G401 (cell line): ENCODE measurements around the gene PCDHB4. TPM values are rescaled to one million over a fixed set of nuclear protein-coding genes. Genes with fewer than 3 reads are reported as not detected.
"Not testable (repeated sequence)": the region's sequence is repeated elsewhere in the genome, so short reads cannot be mapped to it uniquely, and the experiment has no call there.

Experiments used
- DNase-seq: peaks from one replicate; pipeline ENCODE4 v3.0.0-alpha.2; 2015; ENCODE audit warnings: low spot score
- in situ Hi-C: cut with HindIII; loops from 2 replicates; pipeline ENCODE4 v1.10.0; 2016; ENCODE audit warnings: low sequenced_read_pairs, mixed read lengths
- total RNA-seq: library from RNA; depleted of rRNA; stranded (reverse); fragments of >200 nt; shearing (Covaris generic); gene quantifications from 2 replicates; pipeline ENCODE4 v1.2.3, GENCODE V29; 2014; rRNA removed

The PCDHB4 gene
- total RNA-seq, 1 experiment from 2014 or later = not detected

- DNase-seq = no peak
- in situ Hi-C loops = no loop called here
These were observed 14.2 kb downstream of the PCDHB4 start for GRCh38 chr5:141135718-141136266.

GRCh38 chr5:141137346-141137745, 15.7 kb downstream of the PCDHB4 start:
- in situ Hi-C loops, DNase-seq: not testable (repeated sequence)

DNA sequence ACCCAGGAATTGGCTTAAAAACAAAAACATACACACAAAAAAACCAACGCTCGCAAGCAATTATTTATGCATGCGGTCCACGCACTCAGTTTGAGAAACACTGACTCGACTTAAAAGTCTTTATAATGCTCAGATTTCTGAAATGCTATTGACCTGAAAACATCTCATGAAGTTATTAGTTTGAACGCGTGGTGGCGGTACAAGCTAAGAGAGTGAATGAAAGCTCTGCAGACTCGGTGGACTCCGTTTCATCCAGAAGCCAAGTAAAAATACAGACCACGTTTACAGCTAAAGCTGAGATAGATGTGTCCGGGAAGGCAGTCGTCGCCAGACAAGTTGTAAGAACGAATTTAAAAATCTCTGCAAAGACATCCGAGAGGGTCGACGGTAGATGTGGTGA, 28.2 kb downstream of the PCDHB4 start, which contains the start of gene PCDHB6:
Gene PCDHB6, plus strand, starts transcription at position 246 of the 400 bp plus-strand sequence. CDS start 201 bp downstream, outside the sequence.
- DNase-seq = peak; percentile 39
- in situ Hi-C loops = no loop called here

- in situ Hi-C loops = no loop called here
- no peak for DNase-seq
These were observed 28.8 kb downstream of the PCDHB4 start for GRCh38 chr5:141150224-141150992.

GRCh38 chr5:141150993-141151325, 29.3 kb downstream of the PCDHB4 start:
- in situ Hi-C loops = no loop called here

GRCh38 chr5:141151632-141152031, 30.0 kb downstream of the PCDHB4 start:
- in situ Hi-C loops, DNase-seq: not testable (repeated sequence)

More at GRCh38 chr5:141150993-141151325, 29.3 kb downstream of the PCDHB4 start:
- no peak for DNase-seq

- DNase-seq, in situ Hi-C loops: not testable (repeated sequence)
These were observed 30.5 kb downstream of the PCDHB4 start for GRCh38 chr5:141152096-141152495.

- DNase-seq = no peak
- in situ Hi-C loops = no loop called here
These were observed 34.1 kb downstream of the PCDHB4 start for GRCh38 chr5:141155540-141156374.

DNA sequence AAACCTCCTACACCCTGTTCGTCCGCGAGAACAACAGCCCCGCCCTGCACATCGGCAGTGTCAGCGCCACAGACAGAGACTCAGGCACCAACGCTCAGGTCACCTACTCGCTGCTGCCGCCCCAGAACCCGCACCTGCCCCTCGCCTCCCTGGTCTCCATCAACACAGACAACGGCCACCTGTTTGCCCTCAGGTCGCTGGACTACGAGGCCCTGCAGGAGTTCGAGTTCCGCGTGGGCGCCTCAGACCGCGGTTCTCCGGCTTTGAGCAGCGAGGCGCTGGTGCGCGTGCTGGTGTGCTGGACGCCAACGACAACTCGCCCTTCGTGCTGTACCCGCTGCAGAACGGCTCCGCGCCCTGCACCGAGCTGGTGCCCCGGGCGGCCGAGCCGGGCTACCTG, 35.7 kb downstream of the PCDHB4 start:
- DNase-seq, in situ Hi-C loops: not testable (repeated sequence)

- in situ Hi-C loops, DNase-seq: not testable (repeated sequence)
These were observed 36.3 kb downstream of the PCDHB4 start for GRCh38 chr5:141157901-141158300.

DNA sequence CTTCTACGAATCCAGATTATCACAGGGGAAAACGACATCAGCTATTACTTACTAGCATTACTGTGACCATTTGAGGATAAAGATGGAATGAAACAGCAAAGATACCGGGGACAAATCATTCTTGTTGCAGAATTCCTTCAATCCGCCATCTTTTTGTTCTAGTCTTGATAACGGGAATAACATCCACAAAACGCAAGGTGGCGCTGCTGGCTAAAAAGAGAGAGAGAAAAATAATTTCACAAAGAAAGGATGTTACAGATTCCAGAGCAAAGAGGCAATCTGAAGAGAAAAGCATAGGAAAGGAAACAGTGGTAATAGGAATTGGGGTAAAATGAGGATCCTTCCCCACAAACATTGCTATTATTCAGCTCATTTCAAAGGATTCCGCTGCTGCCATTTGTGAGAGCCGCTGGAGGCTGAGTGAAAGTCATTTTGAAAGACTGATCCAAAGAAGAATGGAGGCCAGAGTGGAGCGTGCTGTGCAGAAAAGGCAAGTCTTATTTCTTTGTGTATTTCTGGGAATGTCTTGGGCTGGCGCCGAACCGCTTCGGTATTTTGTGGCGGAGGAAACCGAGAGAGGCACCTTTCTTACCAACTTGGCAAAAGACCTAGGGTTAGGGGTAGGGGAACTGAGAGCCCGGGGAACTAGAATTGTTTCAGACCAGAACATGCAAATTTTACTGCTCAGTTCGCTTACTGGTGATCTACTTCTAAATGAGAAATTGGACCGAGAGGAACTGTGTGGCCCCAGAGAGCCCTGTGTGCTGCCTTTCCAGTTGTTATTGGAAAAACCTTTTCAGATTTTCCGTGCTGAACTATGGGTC, 51.0 kb downstream of the PCDHB4 start, which contains the start of gene PCDHB7:
Gene PCDHB7, plus strand, starts transcription at position 264 of the 824 bp plus-strand sequence. Its CDS starts 192 bp downstream, at position 456.
- in situ Hi-C loops = no loop called here
- DNase-seq = peak; percentile 30

DNA sequence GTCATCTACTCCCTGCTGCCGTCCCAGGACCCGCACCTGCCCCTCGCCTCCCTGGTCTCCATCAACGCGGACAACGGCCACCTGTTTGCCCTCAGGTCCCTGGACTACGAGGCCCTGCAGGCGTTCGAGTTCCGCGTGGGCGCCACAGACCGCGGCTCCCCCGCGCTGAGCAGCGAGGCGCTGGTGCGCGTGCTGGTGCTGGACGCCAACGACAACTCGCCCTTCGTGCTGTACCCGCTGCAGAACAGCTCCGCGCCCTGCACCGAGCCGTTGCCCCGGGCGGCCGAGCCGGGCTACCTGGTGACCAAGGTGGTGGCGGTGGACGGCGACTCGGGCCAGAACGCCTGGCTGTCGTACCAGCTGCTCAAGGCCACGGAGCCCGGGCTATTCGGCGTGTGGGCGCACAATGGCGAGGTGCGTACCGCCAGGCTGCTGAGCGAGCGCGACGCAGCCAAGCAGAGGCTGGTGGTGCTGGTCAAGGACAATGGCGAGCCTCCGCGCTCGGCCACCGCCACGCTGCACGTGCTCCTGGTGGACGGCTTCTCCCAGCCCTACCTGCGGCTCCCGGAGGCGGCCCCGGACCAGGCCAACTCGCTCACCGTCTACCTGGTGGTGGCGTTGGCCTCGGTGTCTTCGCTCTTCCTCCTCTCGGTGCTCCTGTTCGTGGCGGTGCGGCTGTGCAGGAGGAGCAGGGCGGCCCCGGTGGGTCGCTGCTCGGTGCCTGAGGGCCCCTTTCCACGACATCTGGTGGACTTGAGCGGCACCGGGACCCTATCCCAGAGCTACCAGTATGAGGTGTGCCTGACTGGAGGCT, 52.9 kb downstream of the PCDHB4 start:
- in situ Hi-C loops = loop anchor here (25.0 kb wide), 1 partner anchor 388 kb away; no protein-coding TSS in a partner anchor
- not testable (repeated sequence) for DNase-seq

Other genes starting within 250 kb of the PCDHB4 start
- 3.0 and 8.2 TPM in 2 replicates for gene PCDHA12, start 246.5 kb upstream of the PCDHB4 start, total RNA-seq
- gene PCDHA13, start 239.7 kb upstream of the PCDHB4 start, total RNA-seq = 0.54 and 0.86 TPM in 2 replicates
- 6.5 and 9.5 TPM in 2 replicates for gene PCDHAC1, start 195.5 kb upstream of the PCDHB4 start, total RNA-seq
- gene PCDHAC2, start 155.3 kb upstream of the PCDHB4 start, total RNA-seq = 7.8 and 8.0 TPM in 2 replicates
- gene PCDHB1, start 70.4 kb upstream of the PCDHB4 start, total RNA-seq = not detected in 2 replicates
- 11.6 and 17.6 TPM in 2 replicates for gene PCDHB2, start 27.2 kb upstream of the PCDHB4 start, total RNA-seq
- gene PCDHB3, start 21.3 kb upstream of the PCDHB4 start, total RNA-seq = 0.92 and 2.4 TPM in 2 replicates
- not detected in 2 replicates for gene PCDHB5, start 13.4 kb downstream of the PCDHB4 start, total RNA-seq
- not detected in 2 replicates for gene PCDHB6, start 28.2 kb downstream of the PCDHB4 start, total RNA-seq
- not detected in 2 replicates for gene PCDHB7, start 50.8 kb downstream of the PCDHB4 start, total RNA-seq
- 0.10 TPM in 1 of 2 replicates, not detected in the other for gene PCDHB8, start 56.0 kb downstream of the PCDHB4 start, total RNA-seq
- gene PCDHB16, start 60.6 kb downstream of the PCDHB4 start, total RNA-seq = 0.25 and 1.3 TPM in 2 replicates
- 0.18 and 7.3 TPM in 2 replicates for gene PCDHB9, start 65.3 kb downstream of the PCDHB4 start, total RNA-seq
- gene PCDHB10, start 70.5 kb downstream of the PCDHB4 start, total RNA-seq = 0.44 TPM in 1 of 2 replicates, not detected in the other
- 0.10 and 1.4 TPM in 2 replicates for gene PCDHB11, start 77.8 kb downstream of the PCDHB4 start, total RNA-seq
- gene PCDHB12, start 86.9 kb downstream of the PCDHB4 start, total RNA-seq = not detected in 2 replicates
- gene PCDHB13, start 92.1 kb downstream of the PCDHB4 start, total RNA-seq = not detected in 2 replicates
- 0.27 and 0.55 TPM in 2 replicates for gene PCDHB14, start 101.5 kb downstream of the PCDHB4 start, total RNA-seq
- gene PCDHB15, start 123.6 kb downstream of the PCDHB4 start, total RNA-seq = not detected in 2 replicates
- gene SLC25A2, start 182.2 kb downstream of the PCDHB4 start, total RNA-seq = not detected in 2 replicates
- 131 and 164 TPM in 2 replicates for gene TAF7, start 199.0 kb downstream of the PCDHB4 start, total RNA-seq
- gene PCDHGA1, start 208.7 kb downstream of the PCDHB4 start, total RNA-seq = not detected in 2 replicates
- not detected in 2 replicates for gene PCDHGA2, start 216.9 kb downstream of the PCDHB4 start, total RNA-seq
- not detected in 2 replicates for gene PCDHGA3, start 222.0 kb downstream of the PCDHB4 start, total RNA-seq
- gene PCDHGB1, start 228.3 kb downstream of the PCDHB4 start, total RNA-seq = not detected in 2 replicates
- 0.06 TPM in 1 of 2 replicates, not detected in the other for gene PCDHGA4, start 233.2 kb downstream of the PCDHB4 start, total RNA-seq
- 0.18 TPM in 1 of 2 replicates, not detected in the other for gene PCDHGB2, start 238.2 kb downstream of the PCDHB4 start, total RNA-seq
- 0.24 TPM in 1 of 2 replicates, not detected in the other for gene PCDHGA5, start 242.3 kb downstream of the PCDHB4 start, total RNA-seq
- gene PCDHGB3, start 248.4 kb downstream of the PCDHB4 start, total RNA-seq = not detected in 2 replicates